Measurements from ENCODE around the gene EPB41L4B.

EPB41L4B gene

DNA sequence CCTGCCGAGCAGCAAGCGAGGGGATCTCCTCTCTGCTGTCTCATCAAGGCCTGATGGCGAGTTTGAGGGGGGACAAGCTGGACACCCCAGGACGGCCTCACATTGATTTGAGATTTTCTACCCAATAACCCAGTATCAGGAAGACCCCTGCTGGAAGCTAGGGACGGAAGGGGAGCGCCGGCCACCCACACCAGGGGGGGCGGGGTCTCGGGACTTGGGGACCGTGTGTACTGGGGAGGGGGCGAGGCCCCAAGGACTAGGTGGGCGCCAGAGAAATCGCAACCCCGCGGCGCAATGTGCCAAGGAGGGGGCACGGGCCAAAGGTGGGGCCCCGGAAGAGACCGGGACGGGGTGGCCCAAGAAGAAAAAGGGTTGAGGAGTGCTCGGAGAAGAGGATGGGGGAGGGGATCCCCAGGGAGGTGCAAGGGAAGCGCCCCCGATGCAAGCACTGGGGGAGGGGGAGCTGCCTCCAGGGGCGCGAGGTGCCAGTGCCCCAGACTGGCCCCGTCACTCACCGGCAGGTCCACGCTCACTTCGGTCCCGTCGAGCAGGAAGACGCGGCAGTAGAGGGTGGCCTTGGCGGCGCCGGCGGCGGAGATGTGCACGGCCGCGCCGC lies 1.1 kb downstream of the EPB41L4B start:
- DNase-seq, result peak in 1 of 6 experiments; percentile 20

DNA sequence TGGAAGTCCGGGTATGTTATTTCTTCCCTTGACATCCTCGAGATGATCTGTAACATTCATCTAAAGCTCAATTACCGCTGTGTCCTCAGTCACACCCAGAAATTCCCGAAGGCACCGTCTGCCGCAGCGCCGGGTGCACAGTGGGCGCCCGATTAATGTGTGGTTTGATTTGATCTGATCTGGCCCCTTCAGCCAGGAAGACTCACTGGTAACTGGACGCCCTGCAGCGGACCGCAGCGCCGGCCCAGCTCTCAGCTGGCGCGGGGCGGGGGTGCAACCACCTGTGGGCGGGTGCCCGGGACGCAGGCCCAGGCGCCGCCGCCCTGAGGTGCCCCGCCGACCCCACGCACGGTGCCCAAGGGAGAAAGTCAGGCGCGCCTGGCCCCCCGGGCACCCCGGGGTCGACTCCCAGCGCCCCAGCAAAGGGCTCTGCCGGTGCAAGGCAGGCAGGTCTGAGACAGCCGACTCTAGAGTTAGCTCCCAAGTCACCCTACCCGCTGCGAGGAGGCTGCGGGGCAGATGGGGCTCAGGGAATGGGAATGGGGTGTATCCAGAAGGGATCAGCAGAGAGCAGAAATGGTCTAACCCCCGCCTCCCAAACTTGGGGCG lies 1.7 kb downstream of the EPB41L4B start:
- DNase-seq, result no peak

DNA sequence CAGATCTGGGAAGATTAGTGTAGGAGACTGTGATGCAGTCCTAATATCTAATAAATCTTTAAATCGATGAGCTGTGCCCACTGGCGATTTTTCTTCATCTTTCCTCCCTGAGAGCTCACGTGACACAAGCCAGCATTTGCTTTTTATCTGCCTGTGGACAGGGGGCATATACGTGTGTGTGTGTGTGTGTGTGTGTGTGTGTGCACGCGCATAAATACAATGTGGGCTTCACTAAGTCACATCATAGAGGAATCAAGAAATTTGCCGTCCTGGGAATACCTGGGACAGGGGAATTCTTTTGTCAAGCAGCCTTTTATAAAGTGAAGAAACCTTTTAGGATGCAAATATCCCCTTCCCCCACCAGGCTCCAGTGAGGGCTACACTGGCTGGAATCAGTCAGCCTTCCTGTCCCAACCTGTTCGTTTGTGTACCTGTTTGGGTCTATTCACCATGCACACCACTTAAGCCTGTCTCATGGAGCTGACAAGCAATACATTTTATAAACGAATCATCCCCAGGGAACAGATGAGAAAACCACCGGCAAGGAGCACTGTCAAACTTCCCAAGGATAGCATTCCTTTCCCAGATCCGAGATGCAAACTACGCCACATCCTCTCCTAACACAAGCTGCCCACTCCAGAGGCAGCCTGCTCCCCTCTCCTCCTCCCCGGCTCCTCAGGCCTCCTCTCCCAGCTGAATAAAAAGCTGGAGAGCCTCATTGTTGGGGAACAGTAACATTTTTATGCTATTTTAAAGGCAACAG lies 2.7 kb downstream of the EPB41L4B start:
- DNase-seq, result no peak

DNA sequence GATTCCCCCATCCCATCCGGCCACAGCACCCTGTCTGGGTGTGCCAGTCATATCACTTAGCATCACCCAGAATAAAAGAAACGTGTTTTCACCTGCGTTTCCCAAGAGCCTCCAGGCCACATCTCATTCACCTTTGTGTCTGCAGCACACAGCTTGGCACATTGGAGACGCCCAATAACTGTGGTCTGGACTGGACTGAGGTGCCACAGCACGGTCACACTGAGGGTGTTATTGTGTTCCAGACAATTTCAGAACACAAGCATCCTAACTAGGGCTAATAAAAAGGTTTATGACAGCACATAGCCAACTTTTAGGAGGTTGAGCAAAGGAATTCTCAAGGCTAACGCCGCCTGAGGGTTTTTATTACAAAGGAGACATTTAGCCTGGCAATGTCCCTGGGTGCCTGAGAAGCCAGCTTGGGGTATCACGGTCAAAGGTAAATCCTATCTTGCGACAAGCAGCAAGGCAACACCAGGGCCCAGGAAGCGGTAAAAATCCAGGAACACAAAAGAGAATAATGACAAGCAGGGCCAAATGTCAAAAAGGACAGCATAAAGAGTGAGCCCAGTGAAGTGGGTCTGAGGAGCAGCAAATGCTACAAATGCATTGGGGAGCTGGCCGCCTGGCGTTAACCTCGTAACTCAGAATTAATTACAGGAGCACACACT lies 3.4 kb downstream of the EPB41L4B start:
- DNase-seq, result no peak

DNA sequence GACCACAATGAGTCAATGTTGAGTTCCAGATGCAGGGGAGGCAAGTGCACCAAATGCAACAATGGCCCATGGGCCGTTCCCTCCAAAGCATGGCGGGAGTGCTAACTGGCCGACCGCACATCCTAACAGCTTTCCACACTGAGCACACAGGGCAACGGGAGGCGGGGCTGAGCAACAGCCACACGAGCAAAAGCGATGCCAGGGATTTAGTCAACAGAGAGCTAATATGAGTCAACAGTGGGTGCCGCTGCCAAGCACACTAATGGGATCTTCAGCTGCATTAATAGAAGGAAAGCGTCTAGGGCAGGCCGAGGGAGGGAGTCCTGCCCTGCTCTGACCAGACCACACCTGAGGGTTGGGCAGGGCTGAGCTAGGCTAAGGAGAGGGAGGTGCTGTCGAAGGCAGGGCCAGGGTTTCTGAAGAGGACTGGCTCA lies 4.6 kb downstream of the EPB41L4B start:
- no peak for DNase-seq

DNA sequence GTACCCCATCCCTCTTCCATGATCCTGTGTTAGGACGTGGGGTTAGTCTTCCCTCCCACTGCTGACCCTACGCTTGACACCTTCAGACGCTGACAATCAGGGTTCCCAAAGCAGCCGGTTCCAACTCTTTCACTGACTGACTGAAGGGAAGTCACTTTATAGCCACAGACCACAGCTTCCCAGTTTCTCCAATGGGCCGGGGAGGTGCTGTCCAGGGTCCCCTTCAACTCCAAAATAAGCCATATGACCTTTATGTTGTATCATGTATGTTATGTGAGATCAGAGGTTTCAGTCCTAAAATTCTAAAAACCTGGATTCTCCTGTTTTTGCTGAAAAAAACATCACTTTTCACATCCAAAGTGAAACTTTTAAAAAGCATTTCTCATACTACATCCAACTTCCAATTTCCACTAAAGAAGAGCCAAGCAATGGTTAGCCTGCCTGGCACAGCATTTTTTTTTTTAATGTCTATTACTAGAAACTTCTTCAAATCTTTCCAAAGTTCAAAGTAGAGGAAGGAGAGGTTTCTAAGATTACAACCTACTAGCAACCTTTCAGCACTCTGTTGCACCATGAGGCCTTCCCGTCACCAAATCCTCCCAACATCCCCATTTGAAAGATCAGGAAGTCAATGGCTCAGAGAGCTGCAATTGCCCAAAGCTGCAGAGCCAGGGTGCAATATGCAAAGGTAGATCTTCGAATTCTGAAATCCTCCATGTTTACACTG lies 5.2 kb downstream of the EPB41L4B start:
- DNase-seq, result no peak

DNA sequence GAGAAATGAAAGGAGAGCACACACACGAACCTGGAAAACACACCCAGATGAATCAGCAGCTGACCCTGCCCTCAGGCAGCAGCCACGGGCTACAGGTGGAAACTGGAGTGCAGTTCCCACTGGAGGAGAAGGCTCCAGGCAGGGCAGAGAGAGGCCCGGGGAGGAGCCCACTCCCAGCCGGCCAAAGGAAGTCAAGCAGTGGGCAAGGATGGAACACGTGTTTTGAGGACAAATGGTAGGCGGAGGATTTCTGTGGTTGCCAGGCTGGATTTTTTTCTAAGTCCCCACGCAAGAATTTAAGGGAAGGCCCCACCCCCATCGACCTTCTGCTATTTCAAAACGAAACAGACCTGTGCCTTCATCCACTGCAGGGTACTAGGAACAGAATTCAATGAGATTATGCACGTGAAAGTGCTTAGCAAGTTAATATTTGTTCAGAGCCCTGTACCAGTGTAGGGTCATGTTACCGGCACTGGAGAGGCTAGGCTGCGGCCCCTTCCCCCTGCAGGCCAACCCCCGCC lies 6.8 kb downstream of the EPB41L4B start:
- no peak for DNase-seq

DNA sequence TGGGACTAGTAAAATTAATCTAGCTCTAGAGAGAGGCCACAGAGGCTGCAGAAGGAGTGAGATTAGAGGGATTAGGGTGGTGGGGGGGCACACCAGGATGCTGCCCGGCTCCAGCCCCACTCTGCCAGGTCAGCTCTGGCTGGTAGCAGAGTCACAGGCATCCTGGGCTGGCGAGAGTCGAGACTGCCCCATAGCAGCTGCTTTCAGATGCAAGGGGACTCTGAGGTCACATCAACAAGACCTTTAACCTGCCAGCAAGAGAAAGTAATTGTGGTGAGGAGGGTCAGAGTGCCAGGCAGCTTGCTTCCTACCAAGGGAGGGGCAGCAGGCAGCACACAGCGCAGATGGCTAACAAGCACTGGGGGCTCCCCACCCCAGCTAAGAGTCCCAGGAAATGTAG lies 7.5 kb downstream of the EPB41L4B start:
- no peak for DNase-seq

DNA sequence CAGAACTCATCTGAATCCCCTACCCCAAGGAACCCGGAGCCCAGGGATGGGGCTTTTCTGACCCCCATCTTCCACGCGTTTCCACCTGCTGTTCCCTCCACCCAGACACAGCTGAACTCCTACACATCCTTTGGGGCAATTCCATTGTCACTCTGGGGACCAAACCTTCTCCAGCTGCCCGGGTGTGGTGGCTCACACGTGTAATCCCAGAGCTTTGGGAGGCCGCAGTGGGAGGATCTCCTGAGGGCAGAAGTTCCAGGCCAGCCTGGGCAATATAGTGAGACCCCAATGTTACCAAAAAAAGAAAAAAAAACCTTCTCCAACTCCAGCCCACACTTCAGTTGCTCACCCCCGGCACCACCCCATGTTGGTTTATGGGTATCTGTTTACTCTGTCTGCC lies 8.1 kb downstream of the EPB41L4B start:
- DNase-seq, result no peak

DNA sequence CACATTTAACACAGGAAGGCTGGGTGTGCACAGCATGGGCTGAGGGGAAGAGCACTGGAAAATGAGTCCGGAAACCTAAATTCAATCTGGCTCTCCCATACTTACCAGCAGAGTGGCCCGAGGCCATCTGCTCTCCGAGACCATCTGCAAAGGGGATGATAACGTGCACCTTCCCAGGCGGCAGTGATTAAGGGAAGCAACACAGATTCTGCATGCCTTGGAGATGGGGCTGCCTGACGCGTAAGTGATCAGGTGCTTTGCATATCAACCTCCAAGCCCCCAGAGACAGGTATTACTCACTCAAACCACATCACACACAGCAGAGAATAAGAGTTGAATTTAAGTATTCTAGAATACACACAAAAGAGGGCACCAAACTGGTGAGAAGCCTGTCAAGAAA lies 9.1 kb downstream of the EPB41L4B start:
- DNase-seq, result no peak

DNA sequence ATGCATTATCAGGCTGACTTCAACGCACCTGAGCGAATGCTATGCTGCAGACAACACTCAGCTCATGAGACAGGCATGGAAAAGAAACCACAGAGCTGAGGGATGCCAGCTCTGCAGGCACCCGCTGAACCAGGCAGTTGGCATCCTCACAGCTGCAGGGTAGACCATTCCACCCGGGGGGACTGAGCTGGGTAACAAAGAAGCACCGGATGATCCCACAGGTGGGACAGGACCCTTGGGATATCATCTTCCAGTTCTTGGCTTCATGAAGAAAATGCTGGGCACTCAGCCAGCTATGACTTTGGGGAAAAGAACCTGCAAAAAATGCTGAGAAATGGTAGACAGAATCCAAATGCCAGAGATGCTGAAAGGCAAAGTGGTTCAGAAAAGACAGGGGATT lies 9.6 kb downstream of the EPB41L4B start:
- no peak for DNase-seq

DNA sequence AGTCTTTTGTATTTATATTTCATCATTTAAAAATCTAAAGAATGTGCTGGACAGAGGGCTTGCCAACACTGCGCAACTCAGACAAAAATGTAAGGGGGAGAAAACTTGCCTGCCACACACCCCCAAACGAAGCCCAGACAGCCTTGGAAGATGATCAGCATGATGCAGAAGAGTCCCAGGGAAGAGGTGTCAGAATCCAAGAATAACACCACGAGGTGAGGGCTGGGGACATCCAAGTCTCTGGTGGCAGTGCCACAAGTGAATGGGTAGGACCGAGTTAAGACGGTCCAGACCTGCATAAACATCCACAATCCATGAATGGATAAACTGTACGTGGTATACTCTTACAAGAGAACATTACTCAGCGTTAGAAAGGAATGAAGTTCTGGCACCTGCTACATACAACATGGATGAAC lies 10.4 kb downstream of the EPB41L4B start:
- DNase-seq, result no peak

DNA sequence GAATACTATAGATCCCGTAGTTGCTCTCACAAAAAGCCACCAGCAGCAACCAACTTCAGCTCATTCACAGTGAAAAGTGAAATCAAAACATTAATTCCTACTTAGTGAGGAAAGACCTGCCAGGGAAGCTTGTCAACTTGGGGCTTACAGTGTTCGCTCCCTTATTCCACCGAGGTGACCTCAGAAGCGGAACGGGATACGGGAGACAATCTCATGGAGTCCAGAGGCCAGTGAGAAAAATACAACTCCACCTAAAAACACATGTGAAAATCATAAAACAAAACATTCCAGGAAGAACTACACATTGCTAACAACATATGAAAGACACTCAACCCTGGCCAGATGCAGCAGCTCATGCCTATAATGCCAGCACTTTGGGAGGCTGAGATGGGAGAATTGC lies 11.6 kb downstream of the EPB41L4B start:
- no peak for DNase-seq

DNA sequence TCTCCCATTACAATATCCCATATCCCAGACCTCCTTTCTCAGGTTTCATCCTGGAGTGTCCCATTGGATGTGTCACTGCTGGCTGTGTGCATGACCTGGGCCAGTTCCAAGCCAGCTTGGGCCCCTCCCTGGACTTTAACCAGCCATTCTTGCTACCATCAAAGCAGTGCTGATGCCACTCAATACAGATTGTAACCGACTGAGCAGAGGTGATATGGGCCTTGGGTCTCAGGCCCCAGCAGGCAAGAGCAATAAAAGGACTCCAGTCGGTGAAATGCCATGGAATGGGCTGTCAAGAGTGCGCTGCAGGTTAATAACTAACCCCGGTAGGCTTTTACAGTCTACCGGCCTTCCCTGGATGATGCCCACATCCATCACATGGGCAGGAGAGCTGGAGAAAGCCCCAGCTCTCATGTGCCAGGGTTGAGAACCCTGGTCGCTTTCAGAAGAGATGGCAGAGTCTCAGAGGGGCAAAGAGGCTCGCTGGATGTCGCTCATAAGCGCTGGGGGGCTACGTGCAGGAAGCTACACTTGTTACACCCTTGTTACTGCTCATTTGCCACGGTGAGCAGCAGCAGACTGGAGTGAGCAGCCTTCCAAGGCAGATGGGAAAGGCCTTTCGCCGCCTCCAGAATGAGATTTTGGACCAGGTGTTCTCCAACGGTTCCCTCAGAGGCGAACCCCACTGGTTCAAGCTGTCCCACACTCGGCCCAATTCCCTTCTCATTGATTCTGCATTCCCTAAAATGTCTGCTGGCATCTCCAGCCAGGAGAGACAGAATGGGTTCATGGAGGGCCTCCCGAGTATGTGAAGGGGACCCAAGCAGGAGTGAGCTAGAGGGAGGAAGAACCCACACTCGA lies 13.2 kb downstream of the EPB41L4B start:
- DNase-seq, result no peak

DNA sequence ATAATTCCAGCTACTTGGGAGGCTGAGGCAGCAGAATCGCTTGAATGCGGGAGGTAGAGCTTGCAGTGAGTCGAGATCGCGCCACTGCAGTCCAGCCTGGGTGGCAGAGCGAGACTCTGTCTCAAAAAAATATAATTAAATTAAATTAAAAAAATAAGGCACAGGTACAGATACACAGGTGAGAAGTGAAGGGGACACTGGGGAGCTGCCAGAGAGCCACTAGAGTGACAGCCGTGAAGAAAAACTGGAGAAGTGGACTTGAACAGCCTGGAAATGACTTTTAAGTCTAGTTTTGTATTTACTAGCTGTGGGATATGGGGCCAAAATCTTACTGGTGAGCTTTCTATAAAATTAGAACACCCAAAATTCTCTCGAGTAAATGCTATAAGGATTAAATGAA lies 15.1 kb downstream of the EPB41L4B start:
- no peak for DNase-seq

DNA sequence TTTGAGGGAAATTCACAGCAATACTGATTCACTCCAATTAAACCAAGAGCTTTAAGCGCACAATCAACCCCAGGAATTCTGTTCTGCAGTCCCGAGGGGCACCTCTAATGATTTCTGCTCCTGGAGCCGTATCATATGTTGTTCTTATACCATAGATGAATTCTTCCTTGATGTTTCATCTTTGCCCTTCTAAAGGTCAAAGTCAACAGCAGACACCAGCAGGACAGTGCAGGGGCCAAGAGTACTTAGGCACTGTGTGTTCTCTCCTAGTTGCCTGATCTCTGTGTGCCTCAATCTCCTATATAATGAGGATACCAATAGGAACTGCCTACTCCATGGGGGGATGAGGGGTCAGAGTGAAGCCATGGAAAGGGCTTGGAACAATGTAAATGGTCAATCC lies 16.5 kb downstream of the EPB41L4B start:
- no peak for DNase-seq

DNA sequence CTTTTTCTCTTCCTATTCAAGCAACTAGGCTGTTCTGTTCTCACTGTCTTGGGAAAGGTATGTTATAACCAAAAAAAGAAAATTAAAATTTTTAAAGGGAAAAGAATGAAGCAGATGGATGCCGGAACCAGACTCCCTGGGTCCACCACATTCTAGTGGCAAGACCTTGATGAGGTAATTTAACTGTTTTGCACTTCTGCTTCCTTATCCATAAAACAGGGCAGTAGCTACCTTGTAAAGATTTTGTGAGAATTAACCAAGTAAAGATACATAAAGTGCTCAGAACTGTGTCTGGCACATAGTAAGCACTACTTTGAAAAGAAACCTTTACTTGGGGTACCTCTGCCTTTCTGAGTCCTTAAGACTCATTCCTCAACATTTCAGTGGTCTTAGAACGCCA lies 17.0 kb downstream of the EPB41L4B start:
- DNase-seq, result no peak

DNA sequence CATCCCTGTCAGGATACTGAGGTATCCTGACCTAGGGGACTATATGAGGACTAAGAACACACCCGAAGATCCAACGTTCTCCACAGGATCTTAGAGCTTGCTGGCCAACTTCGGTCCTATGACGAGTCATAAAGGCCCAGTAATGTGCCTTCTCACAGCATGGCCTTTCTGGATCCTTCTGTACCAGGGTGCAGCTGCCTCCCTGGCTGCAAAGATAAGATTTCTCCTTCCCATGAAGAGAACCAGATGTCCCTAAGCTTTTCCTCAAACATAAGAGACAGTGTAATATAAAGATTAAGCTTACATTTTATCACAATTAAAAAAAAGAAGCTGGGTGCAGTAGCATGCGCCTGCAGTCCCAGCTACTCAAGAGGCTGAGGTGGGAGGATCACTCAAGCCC lies 18.3 kb downstream of the EPB41L4B start:
- DNase-seq, result no peak

DNA sequence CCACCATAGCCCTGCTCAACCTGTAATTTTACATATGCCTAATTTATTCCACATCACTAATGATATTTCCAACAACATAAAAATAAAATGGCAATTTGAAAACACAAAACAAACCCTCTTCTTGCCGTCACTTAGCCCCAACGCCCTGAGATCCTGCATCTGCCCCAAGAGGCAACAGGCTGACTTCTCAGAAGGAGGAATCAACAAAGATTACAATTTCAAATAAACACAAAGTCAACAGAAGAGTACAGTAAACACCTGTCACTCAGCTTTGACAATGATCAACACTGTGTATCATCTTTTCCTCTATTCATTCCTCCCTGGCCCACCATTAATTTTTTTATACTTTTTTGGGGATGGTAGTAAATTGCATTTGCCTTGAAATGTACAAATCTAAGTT lies 19.8 kb downstream of the EPB41L4B start:
- no peak for DNase-seq

DNA sequence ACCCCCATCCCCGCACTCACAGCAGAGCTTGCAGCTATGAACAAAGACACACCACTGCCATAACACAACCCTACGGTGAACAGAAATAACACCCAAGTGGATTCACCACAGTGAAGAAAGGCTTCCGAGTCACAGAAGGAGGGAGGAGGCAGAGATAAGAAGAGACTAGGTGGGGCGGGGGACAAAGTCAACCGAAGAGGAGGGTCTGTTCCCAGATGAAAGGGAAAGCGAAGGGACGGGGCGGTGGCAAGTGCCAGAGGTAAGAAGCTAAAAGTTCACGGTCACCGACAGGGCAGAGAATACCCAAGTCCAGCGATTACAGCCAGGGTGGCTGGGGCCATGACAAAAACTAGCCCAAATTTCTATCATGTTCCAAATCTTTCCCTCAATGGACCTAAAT lies 21.0 kb downstream of the EPB41L4B start:
- no peak for DNase-seq

DNA sequence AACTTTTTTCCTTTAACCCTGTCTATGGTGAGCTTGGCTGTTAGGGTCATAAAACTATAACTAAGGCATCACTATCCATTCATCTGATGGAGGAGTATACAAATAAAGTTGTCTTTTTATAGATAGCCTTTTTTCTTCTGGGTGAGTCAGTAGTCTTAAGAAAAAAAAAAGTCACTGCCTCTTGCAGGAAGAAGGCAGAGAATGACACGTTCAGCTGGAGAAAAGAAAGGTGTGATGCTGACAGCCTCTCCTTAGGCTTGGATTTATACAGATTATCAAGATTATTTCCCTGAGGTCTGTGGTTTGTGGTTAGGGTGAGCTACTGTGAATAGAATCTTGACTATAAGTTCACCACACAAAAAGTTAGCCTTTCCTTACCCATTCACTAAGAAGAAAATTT lies 23.0 kb downstream of the EPB41L4B start:
- no peak for DNase-seq

All from stimulated activated naive CD4-positive, alpha-beta T cell (primary cell).